PFSK-1 (cell line): ENCODE measurements around the gene CREB3L2. TPM values are rescaled to one million over a fixed set of nuclear protein-coding genes. Genes with fewer than 3 reads are reported as not detected.

Source experiments
- FOXP2 ChIP-seq: optimal IDR thresholded peaks from 2 replicates; pipeline ENCODE3; 2011; ENCODE audit warnings: borderline replicate concordance, control low read depth, inconsistent platforms; ENCODE audit not compliant: insufficient read depth; ENCODE audit errors: extremely low read length, extremely low read depth
- POLR2AphosphoS5 ChIP-seq: IDR thresholded peaks from 2 replicates; pipeline ENCODE4 v1.6.1; 2012; ENCODE audit warnings: low read depth, mild to moderate bottlenecking, control low read depth, low read length, moderate library complexity
- REST ChIP-seq, 2 experiments: IDR thresholded peaks; 2 replicates each; pipeline versions ENCODE4 v1.6.1 to v1.8.0; 2011 to 2012; ENCODE audit warnings: low read depth in 2 of 2, low read length in 2 of 2, control low read depth in 1 of 2, inconsistent platforms in 1 of 2, mild to moderate bottlenecking in 1 of 2, moderate library complexity in 1 of 2; ENCODE audit not compliant: insufficient read depth in 1 of 2
- SIN3A ChIP-seq: IDR thresholded peaks from 2 replicates; pipeline ENCODE4 v1.6.1; 2012; ENCODE audit warnings: mild to moderate bottlenecking, low read length, moderate library complexity, borderline replicate concordance; ENCODE audit not compliant: insufficient read depth
- TAF1 ChIP-seq: IDR thresholded peaks from 2 replicates; pipeline ENCODE4 v1.6.1; 2012; ENCODE audit warnings: low read length, control low read depth, borderline replicate concordance; ENCODE audit not compliant: insufficient read depth
- polyA plus RNA-seq: library from polyadenylated mRNA; unstranded; fragments of >200 nt; gene quantifications from one replicate; pipeline ENCODE4 v1.2.1, GENCODE V29; 2012; ENCODE audit warnings: low read depth, missing spikeins; ENCODE audit not compliant: insufficient read length

CREB3L2 gene
- polyA plus RNA-seq: 20.1 TPM

GRCh38 chr7:138001529-138002095 lies at the start of gene CREB3L2:
Gene CREB3L2 (minus strand): TSS chr7:138002086. CDS start chr7:138001705, 381 bp downstream.
- TF ChIP-seq POLR2AphosphoS5 (peak; percentile 64; the same call in 1 of the 2 replicates), TAF1 (no peak)

GRCh38 chr7:138049505-138050116 lies 47.7 kb upstream of the CREB3L2 start:
- TF ChIP-seq REST (IDR thresholded peaks at IDR 0.05; ENCODE audit: insufficient read depth in 1 of 2, low read depth in 2 of 2, low read length in 2 of 2): no peak
- TF ChIP-seq POLR2AphosphoS5: no peak
- TF ChIP-seq SIN3A: no peak
- no peak for TF ChIP-seq TAF1
- no peak for TF ChIP-seq FOXP2

- TF ChIP-seq FOXP2 (no peak), REST (IDR thresholded peaks at IDR 0.05; ENCODE audit: insufficient read depth in 1 of 2, low read depth in 2 of 2, low read length in 2 of 2) (no peak), POLR2AphosphoS5 (no peak), SIN3A (no peak), TAF1 (no peak)
Measured at GRCh38 chr7:138047907-138048306, 46.0 kb upstream of the CREB3L2 start.

- TF ChIP-seq REST (IDR thresholded peaks at IDR 0.05; ENCODE audit: insufficient read depth in 1 of 2, low read depth in 2 of 2, low read length in 2 of 2): no peak
- TF ChIP-seq FOXP2: no peak
- TF ChIP-seq TAF1: no peak
- no peak for TF ChIP-seq SIN3A
Measured at GRCh38 chr7:138044897-138045296, 43.0 kb upstream of the CREB3L2 start.

GRCh38 chr7:138036135-138036534 lies 34.2 kb upstream of the CREB3L2 start:
- no peak for TF ChIP-seq TAF1
- TF ChIP-seq REST (IDR thresholded peaks at IDR 0.05; ENCODE audit: insufficient read depth in 1 of 2, low read depth in 2 of 2, low read length in 2 of 2): no peak
- no peak for TF ChIP-seq POLR2AphosphoS5
